GM23338 (cell line): ENCODE results near the gene COA1. TPM values are rescaled to one million over a fixed set of nuclear protein-coding genes. Genes with fewer than 3 reads are reported as not detected.
A peak's percentile ranks its signal among the peaks of the same experiment; 100 is the strongest.

Experiments
- ATAC-seq: fragments of 200-7000 bp; cut with Tn5 transposase; 3 replicates; pipeline ENCODE4 v1.9.1; 2020
- DNase-seq: peaks from one replicate; pipeline ENCODE4 v3.0.0-alpha.2; 2015; ENCODE audit warnings: low spot score
- H2AFZ ChIP-seq: fragments of 200-600 bp; sonication (generic); 2 replicates; pipeline ENCODE4 v1.8.0; 2016; ENCODE audit warnings: antibody characterized with exemption, mild to moderate bottlenecking, moderate library complexity
- H3F3A ChIP-seq: fragments of 200-600 bp; sonication (generic); replicated peaks from 2 replicates; pipeline ENCODE4 v1.8.0; 2017; ENCODE audit warnings: antibody characterized with exemption, mixed run types, low read depth
- H3K27ac ChIP-seq: fragments of 200-600 bp; sonication (generic); 2 replicates; pipeline ENCODE4 v1.6.1; 2016; ENCODE audit warnings: low read depth
- H3K27me3 ChIP-seq: fragments of 200-600 bp; sonication (generic); 2 replicates; pipeline ENCODE4 v1.8.0; 2016; ENCODE audit warnings: mild to moderate bottlenecking, mixed run types, moderate library complexity; ENCODE audit not compliant: insufficient read depth
- H3K36me3 ChIP-seq: fragments of 200-600 bp; sonication (generic); 2 replicates; pipeline ENCODE4 v1.8.0; 2016; ENCODE audit warnings: mild to moderate bottlenecking; ENCODE audit not compliant: insufficient read depth
- H3K4me1 ChIP-seq: fragments of 200-600 bp; sonication (generic); 2 replicates; pipeline ENCODE4 v1.8.0; 2016; ENCODE audit warnings: mild to moderate bottlenecking, moderate library complexity; ENCODE audit not compliant: insufficient read depth
- H3K4me2 ChIP-seq: fragments of 200-600 bp; sonication (generic); 2 replicates; pipeline ENCODE4 v1.7.1; 2017; ENCODE audit warnings: mixed run types
- H3K4me3 ChIP-seq: fragments of 200-600 bp; sonication (generic); 2 replicates; pipeline ENCODE4 v1.6.1; 2016; ENCODE audit warnings: mixed run types
- H3K79me2 ChIP-seq: fragments of 200-600 bp; sonication (generic); replicated peaks from 2 replicates; pipeline ENCODE4 v1.8.0; 2017; ENCODE audit warnings: mild to moderate bottlenecking; ENCODE audit not compliant: insufficient read depth
- H3K9me2 ChIP-seq: fragments of 200-600 bp; sonication (generic); 2 replicates; pipeline ENCODE4 v1.8.0; 2017; ENCODE audit not compliant: insufficient read depth
- H4K20me1 ChIP-seq: fragments of 200-600 bp; sonication (generic); replicated peaks from 2 replicates; pipeline ENCODE4 v1.8.0; 2017; ENCODE audit warnings: mild to moderate bottlenecking; ENCODE audit not compliant: insufficient read depth
- H3K27ac Mint-ChIP-seq: 2 replicates; pipeline ENCODE4 v1.8.0; 2020; ENCODE audit warnings: inconsistent platforms, mild to moderate bottlenecking, moderate library complexity, mixed read lengths
- H3K27me3 Mint-ChIP-seq: 3 replicates; pipeline ENCODE4 v1.8.0; 2022; ENCODE audit warnings: low read depth, mild to moderate bottlenecking, moderate library complexity, mixed read lengths, inconsistent platforms; ENCODE audit not compliant: insufficient read depth, poor library complexity
- H3K36me3 Mint-ChIP-seq: 3 replicates; pipeline ENCODE4 v1.8.0; 2021; ENCODE audit warnings: low read depth, mild to moderate bottlenecking, inconsistent platforms, moderate library complexity, mixed read lengths
- H3K4me1 Mint-ChIP-seq: 3 replicates; pipeline ENCODE4 v1.8.0; 2020; ENCODE audit warnings: mild to moderate bottlenecking, inconsistent platforms, mixed read lengths
- H3K4me3 Mint-ChIP-seq: 3 replicates; pipeline ENCODE4 v1.8.0; 2021; ENCODE audit warnings: moderate library complexity, mild to moderate bottlenecking, inconsistent platforms, mixed read lengths
- H3K9me3 Mint-ChIP-seq: 3 replicates; pipeline ENCODE4 v1.8.0; 2020; ENCODE audit warnings: moderate library complexity, mild to moderate bottlenecking, inconsistent platforms, mixed read lengths
- CREB1 ChIP-seq: fragments of 250-450 bp; sonication (Bioruptor Pico); IDR thresholded peaks from 2 replicates; pipeline ENCODE4 v1.5.0; 2020; ENCODE audit warnings: low read depth, mild to moderate bottlenecking, moderate library complexity
- CTCF ChIP-seq, 2 experiments: fragments of 200-600 bp in 1 of 2; sonication (generic) in 1 of 2; conservative IDR thresholded peaks; 2 replicates each; pipeline versions ENCODE4 v1.5.1 to v1.6.1; 2016 to 2017; ENCODE audit warnings: antibody characterized with exemption in 2 of 2, low read depth in 2 of 2, mild to moderate bottlenecking in 2 of 2, moderate library complexity in 1 of 2
- ETS1 ChIP-seq: IDR thresholded peaks from 2 replicates; pipeline ENCODE4 v1.6.1; 2016; ENCODE audit warnings: antibody characterized with exemption
- EZH2 ChIP-seq: fragments of 200-600 bp; sonication (generic); IDR thresholded peaks from one replicate; pipeline ENCODE4 v1.8.0; 2017; ENCODE audit warnings: antibody characterized with exemption, mild to moderate bottlenecking, low read depth; ENCODE audit not compliant: unreplicated experiment
- EZH2phosphoT487 ChIP-seq: fragments of 200-600 bp; sonication (generic); IDR thresholded peaks from one replicate; pipeline ENCODE4 v1.8.1; 2018; ENCODE audit warnings: antibody characterized with exemption; ENCODE audit not compliant: unreplicated experiment
- JUNB ChIP-seq: IDR thresholded peaks from one replicate; pipeline ENCODE4 v1.6.1; 2016; ENCODE audit warnings: antibody characterized with exemption; ENCODE audit not compliant: unreplicated experiment
- NANOG ChIP-seq: IDR thresholded peaks from 2 replicates; pipeline ENCODE4 v1.6.1; 2016; ENCODE audit warnings: antibody characterized with exemption, borderline replicate concordance
- POLR2AphosphoS5 ChIP-seq: IDR thresholded peaks from 2 replicates; pipeline ENCODE4 v1.6.1; 2016; ENCODE audit warnings: antibody characterized with exemption, low read depth
- REST ChIP-seq: IDR thresholded peaks from one replicate; pipeline ENCODE4 v1.6.1; 2018; ENCODE audit warnings: antibody characterized with exemption; ENCODE audit not compliant: unreplicated experiment
- STAT1 ChIP-seq: IDR thresholded peaks from one replicate; pipeline ENCODE4 v1.6.1; 2016; ENCODE audit warnings: antibody characterized with exemption; ENCODE audit not compliant: unreplicated experiment
- ZNF114 ChIP-seq: fragments of 250-450 bp; sonication (Bioruptor Pico); IDR thresholded peaks from 2 replicates; pipeline ENCODE4 v1.5.0; 2020; ENCODE audit warnings: mild to moderate bottlenecking, moderate library complexity
- ZNF331 ChIP-seq: fragments of 250-450 bp; sonication (Bioruptor Pico); IDR thresholded peaks from 2 replicates; pipeline ENCODE4 v1.5.0; 2020; ENCODE audit warnings: low read depth, mild to moderate bottlenecking, moderate library complexity
- ZNF462 ChIP-seq: fragments of 250-450 bp; sonication (Bioruptor Pico); IDR thresholded peaks from 2 replicates; pipeline ENCODE4 v1.5.0; 2020; ENCODE audit warnings: mild to moderate bottlenecking, moderate library complexity
- polyA plus RNA-seq: library from polyadenylated mRNA; unstranded; fragments of >200 nt; fragmentation: Nextera tagmentation; extraction: Ambion mirVana; gene quantifications from 2 replicates; pipeline ENCODE4 v1.2.1, GENCODE V29; 2016
- total RNA-seq: library from RNA; depleted of rRNA; stranded (reverse); fragments of >200 nt; shearing (Covaris generic); gene quantifications from 2 replicates; pipeline ENCODE4 v1.2.3, GENCODE V29; 2014

COA1 gene
- total and polyA plus RNA-seq, 2 experiments from 2014 or later = 156 to 158 TPM

GRCh38 chr7:43642897-43643630, 86.3 kb downstream of the COA1 start:
- H3K36me3 ChIP-seq = peaks cover 14% of the 10 kb centered on the region

More at GRCh38 chr7:43642897-43643630, 86.3 kb downstream of the COA1 start:
- Mint-ChIP-seq H3K4me1 (peaks cover 24% of the 10 kb centered on the region), H3K27ac (0 out of 2 replicates have a peak overlapping the region, but pooled peaks have one; percentile 43), H3K9me3 (no peaks in the 10 kb centered on the region; the same call in 2 of the 3 replicates), H3K36me3 (peaks cover 77% of the 10 kb centered on the region), H3K27me3 (peaks cover 8% of the 10 kb centered on the region), H3K4me3 (no peak overlapping the region)
- ATAC-seq = no peak
- no peak overlapping the region for H2AFZ ChIP-seq
- H3K4me2 ChIP-seq = no peak overlapping the region
- TF ChIP-seq ZNF462 (no peak), ETS1 (no peak), EZH2phosphoT487 (no peak), EZH2 (no peak), JUNB (no peak), STAT1 (no peak), ZNF114 (CRISPR knock-in tag) (no peak), NANOG (no peak), CTCF (conservative IDR thresholded peaks at IDR 0.05; ENCODE audit: low read depth in 2 of 2) (no peak), POLR2AphosphoS5 (no peak), CREB1 (CRISPR knock-in tag) (no peak), ZNF331 (CRISPR knock-in tag) (no peak), REST (no peak)
- DNase-seq = no peak
- no peaks in the 10 kb centered on the region; the same call in 1 of the 2 replicates for H4K20me1 ChIP-seq
- H3K4me3 ChIP-seq = no peak overlapping the region
- H3K9me2 ChIP-seq = no peaks in the 10 kb centered on the region
- H3F3A ChIP-seq = peaks cover 5% of the 10 kb centered on the region; the same call in 1 of the 2 replicates
- no peaks in the 10 kb centered on the region for H3K27me3 ChIP-seq
- H3K79me2 ChIP-seq = peaks cover 26% of the 10 kb centered on the region
- H3K4me1 ChIP-seq = peaks cover 19% of the 10 kb centered on the region
- no peak overlapping the region for H3K27ac ChIP-seq
